Coronary artery (tissue), 2 donors: ENCODE results near the gene FEZF1.

Experiments used
- DNase-seq: peaks from one replicate; pipeline ENCODE4 v3.0.0-alpha.2; 2017; ENCODE audit warnings: low spot score
- H3K27ac ChIP-seq, 2 donors: fragments of 200-600 bp; sonication (generic); one replicate each; pipeline ENCODE4 v1.5.1; 2016 to 2019
- H3K4me3 ChIP-seq: fragments of 200-600 bp; sonication (generic); 2 replicates; pipeline ENCODE4 v1.5.1; 2016; ENCODE audit warnings: mild to moderate bottlenecking, moderate library complexity
- CTCF ChIP-seq: fragments of 200-600 bp; sonication (generic); IDR thresholded peaks from one replicate; pipeline ENCODE4 v1.5.1; 2019; ENCODE audit warnings: antibody characterized with exemption

FEZF1 gene

DNA sequence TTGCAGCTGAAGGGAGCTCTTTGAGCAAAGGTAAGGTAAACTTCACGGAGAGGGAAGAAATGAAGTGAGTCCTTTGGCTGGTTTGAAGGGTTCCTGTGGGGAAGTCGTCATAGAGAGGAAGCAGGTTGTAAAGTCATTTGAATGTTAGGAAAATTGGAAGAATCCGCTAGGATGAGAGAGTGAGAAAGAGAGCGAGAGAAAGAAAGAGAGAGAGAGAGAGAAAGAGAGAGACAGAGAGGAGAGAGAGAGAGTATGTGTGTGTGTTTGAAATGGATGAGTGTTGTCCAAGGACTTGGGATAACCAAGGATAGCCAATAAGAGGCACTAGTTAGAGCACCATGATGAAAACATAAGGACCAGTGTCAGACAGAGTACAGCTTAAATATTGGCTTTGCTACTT, 43.1 kb downstream of the FEZF1 start:
- Histone ChIP-seq H3K27ac (no peak overlapping the region), H3K4me3 (no peak overlapping the region)
- DNase-seq, result no peak
- TF ChIP-seq CTCF, result no peak

GRCh38 chr7:122261016-122261415, 43.5 kb downstream of the FEZF1 start:
- no peak for DNase-seq
- no peak for TF ChIP-seq CTCF
- H3K27ac ChIP-seq, result no peak overlapping the region
- no peak overlapping the region for H3K4me3 ChIP-seq

DNA sequence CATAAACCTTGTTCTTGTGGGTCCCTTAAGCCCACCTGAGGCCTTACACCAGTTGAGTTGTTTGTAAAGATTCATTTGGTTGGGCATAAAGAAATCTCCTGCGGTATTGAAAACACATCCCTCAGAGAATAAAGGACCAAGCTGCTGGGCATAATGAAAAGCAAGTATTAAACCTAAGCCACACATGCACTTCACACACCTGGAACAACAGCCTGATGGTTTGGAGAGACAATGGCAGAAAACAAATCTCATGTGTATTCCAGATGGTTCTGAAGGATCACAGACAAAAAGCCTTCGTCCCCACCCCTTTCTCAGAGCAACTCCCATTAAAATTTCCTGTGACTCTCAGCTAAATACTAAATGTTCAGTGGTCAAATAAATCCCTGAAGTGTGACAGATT, 44.2 kb downstream of the FEZF1 start:
- Histone ChIP-seq H3K4me3 (no peak overlapping the region), H3K27ac (no peak overlapping the region)
- no peak for TF ChIP-seq CTCF
- no peak for DNase-seq

GRCh38 chr7:122258971-122259370, 45.6 kb downstream of the FEZF1 start:
- no peak overlapping the region for H3K4me3 ChIP-seq
- H3K27ac ChIP-seq, result no peak overlapping the region
- DNase-seq, result no peak
- no peak for TF ChIP-seq CTCF

DNA sequence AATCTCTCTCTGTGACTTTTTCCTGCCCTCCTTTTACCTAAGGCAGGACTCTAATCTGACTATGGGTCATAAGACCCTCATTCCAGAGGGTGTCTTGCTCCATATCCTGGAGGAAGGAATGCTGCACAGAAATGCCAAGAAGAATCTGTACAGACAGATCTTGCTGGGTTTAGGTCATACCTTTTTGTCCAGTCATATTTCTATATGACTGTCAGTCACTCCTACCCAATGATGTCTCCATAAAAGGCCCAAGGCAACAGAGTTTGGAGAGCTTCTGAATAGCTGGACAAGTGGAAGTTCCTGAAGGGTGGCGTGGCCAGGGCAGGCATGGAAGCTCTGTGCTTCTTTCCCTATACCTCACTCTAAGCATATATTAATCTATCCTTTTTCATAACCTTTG, 47.5 kb downstream of the FEZF1 start:
- DNase-seq, result no peak
- Histone ChIP-seq H3K27ac (no peak overlapping the region), H3K4me3 (no peak overlapping the region)
- no peak for TF ChIP-seq CTCF

GRCh38 chr7:122256046-122256445, 48.5 kb downstream of the FEZF1 start:
- no peak for DNase-seq
- Histone ChIP-seq H3K4me3 (no peak overlapping the region), H3K27ac (no peak overlapping the region)
- TF ChIP-seq CTCF, result no peak

- DNase-seq, result no peak
- no peak for TF ChIP-seq CTCF
- Histone ChIP-seq H3K27ac (no peak overlapping the region), H3K4me3 (no peak overlapping the region)
These were observed 49.1 kb downstream of the FEZF1 start for GRCh38 chr7:122255454-122255853.
